Measurements from ENCODE around the gene GCN1.

The GCN1 gene

GRCh38 chr12:120141336-120141735, 53.2 kb downstream of the GCN1 start:
- DNase-seq, result no peak

DNA sequence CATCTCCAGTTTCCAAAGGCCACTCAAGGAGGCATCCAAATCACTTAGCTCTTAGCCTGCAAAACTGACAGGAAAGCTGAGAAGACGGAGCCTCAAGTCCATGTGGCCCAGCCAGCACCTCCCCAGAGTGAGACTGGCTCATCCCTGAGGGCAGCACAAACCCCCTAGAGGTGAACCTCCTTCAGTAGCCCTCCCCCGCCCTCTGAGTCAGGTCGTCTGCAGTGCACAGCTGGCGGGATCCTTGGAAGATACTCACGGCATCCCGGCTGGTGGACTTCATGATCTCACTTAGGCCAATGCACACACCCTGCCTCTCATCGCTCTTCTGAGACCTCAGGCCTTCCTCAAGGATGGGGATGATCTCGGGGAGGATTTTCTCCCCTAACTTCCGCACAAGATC, 53.9 kb downstream of the GCN1 start:
- no peak for DNase-seq

DNA sequence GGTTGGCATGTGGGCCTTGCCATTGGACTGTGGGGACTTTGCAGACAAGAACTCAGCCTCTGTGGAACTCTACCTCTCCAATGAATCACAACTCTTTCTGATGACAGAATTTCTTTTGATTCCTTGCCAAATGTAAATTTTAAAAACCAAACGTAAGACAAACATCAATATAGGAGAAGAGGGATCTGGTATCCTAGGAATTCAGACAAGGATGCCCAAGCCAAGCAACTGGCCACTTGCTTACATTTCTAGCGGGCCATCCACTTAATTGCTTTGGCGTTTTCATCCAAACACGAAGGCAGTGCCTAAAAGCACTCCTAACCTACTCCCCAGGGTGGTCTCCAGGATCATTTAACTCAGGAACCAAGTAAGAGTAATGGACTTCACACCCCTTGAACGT, 54.6 kb downstream of the GCN1 start:
- DNase-seq, result no peak

DNA sequence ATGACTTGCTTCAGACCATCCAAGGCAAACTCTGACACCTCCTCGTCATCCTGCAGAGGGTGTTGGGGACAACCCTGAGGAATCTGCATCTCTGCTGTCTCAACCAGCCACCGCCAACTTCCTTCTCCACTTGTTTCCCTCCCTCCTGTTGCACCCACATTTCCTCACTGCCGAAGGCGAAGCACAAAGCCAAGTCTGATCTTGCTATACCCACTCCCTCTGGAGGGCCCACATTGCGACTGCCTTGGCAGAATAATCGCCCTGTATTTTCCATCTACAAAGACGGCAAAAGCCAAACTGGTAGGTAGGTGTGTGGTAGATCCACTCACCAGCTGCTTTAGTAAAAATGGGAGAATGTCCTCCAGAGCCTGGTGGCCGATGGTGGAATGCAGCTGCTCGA, 56.1 kb downstream of the GCN1 start:
- no peak for DNase-seq

DNA sequence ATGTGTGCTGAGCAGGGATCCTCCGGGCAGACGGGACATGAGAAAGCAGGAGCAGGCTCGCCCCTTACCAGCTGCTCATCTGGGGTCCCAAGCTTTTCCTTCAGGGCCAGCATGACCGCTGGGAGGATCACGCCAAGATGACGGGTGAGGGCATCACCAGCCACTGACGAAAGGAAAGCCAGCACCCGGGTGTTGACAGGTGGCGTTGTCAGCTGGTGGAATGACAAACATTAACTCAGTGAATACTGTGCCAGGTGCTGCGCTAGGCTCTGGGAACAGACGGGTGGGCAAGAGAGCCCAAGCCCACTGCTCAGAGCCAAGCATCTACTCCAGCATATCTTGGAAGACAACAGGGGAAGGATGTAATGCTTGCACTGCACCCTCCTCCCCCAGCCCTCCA, 56.7 kb downstream of the GCN1 start:
- DNase-seq, result no peak

- DNase-seq, result no peak
Observed at GRCh38 chr12:120136093-120136770, 58.3 kb downstream of the GCN1 start.

DNA sequence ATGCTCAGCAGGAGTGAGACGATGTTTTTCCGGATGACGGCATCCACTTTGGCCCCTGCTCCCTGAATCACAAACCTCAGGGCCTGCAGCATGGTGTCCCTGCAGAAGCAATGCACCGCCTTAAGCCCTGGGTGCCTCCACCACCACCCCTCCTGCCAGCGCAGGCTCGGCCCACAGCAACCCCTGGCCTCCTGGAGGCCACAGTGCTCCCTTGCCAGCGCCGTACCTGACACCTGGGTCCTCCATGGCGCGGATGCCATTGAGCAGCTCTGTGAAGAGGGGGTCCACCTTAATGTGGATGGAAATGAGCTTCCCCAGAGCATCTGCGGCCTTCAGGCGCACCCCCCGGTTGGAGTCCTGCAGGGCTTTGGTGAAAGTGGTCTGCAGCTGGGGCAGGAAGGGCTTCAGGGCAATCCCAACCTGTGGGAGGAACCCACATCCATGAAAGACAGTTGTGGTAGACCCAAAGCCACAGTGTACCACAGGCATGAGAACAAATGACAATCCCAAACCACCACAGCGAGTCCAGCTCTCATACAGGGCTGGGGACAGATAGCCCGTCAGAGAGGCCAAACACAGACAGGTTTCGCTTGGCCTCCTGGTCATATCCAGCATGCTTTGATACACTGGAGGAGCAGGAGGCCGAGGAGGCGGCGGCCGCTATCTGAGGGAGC, 60.1 kb downstream of the GCN1 start:
- DNase-seq, result no peak

DNA sequence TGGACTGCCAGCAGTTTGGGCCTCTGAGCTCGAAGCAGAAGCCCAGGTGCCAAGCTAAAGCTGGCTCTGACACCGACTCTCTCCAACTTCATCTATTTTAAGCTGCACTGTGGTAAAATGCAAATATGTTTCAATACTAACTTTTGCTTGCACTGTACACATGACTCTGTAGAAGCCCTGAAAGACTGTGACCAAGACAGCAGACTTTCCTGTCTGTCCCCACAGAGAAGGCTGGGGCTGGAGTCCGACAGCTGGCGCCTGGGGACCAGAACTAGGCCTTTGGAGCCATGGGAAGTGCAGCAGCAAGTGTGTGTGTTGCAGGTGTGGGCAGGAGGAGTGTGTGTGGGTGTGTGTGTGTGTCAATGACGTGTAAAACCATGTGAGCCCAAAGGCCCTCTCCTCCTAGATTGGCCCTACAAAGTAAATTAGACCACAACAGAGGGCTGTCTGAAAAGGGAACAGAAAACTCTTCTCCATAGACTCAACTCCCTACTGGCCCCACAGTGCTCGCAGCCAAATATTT, 61.6 kb downstream of the GCN1 start:
- DNase-seq, result no peak

DNA sequence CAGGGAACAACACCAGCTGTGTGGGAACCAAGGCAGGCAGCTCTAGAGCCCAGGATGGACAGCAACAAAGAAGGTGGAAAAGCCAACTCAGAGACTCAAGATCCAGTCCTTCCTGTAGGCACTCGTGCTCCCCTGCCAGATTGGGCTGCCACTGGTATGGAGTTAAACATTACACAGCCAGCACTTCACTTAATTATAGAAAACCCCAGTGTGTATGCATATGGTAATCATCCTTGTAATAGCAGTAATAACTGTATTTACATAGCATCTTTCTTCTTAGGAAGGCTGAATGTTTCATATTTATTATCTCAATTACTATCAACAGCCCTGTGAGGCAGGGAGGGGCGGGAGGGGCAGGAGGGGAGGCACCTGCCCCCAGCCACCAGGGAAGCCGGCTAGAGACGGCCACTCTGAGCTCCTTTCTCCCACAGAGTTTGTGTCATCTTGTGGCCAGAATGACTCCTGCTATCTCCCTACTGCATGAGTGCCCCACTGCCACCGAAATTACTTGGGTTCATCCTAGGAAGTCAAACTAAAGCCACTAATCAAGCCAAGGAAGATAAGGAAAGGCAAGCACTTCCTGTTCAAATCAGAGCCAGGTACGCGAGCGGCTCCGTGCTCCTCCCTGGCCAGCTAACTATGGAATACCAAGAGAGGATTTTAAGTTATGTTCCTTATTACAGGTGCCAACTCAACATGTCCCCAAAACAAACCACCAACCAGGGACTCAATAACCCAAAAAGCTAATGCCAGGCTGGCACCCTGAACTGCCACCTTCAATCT, 62.3 kb downstream of the GCN1 start:
- no peak for DNase-seq

DNA sequence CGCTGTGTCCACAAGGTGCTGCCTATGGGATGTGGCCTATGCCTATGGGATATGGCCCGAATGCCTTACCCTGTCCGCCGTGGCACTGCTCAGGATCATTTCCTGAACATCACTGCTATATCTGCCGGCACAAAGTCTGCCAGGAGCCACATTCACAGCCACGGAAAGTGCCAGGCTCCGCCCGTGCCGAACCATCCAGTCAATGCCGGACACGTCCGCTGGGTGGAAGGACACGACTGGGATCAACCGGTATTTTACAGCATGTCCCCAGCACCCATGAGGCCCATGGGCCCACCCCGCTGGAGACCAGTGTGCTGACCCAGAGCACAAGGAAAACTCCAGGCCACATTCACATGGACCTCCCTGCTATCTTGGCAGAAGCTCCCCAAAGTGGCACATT, 63.4 kb downstream of the GCN1 start:
- no peak for DNase-seq

DNA sequence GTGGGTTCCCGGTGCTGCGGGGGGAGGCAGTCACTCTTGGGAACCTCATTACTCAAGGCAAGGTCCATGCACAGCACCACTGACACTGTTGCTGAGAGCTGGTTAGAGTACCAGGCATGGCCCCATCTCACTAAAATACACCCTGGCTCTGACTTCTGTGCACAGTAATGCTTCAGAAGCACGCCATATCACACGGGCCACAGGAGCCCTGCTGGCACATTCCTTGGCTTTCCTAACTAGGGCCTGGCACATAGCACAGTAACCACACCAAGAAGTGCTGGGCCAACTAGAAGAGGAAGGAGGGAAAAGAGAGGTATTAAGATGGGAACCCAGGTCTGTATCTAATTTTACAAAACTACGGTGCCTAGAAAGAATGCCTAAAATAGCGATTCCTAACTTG, 64.5 kb downstream of the GCN1 start:
- no peak for DNase-seq

DNA sequence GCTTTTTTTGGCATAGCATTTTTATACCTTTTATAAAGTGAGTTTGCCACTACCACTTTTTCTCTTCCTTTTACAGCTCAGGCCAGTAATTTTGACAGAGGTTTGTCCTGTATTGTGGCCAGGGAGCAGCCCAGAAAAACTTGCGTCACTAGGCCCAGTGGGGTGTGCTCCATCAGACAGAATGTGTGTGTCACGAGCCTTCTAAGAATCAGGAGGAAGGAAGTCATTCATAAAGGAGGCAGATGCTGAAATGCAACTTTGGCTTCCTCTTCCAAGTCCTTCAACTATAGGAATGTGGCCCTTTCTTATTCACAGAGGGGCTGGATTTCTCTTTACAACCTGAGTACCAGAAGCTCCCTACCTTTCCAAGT, 67.9 kb downstream of the GCN1 start:
- DNase-seq, result peak; percentile 50 to 55

GRCh38 chr12:120125792-120126634, 68.5 kb downstream of the GCN1 start:
- peak in 1 of 2 experiments; percentile 43 for DNase-seq

- no peak for DNase-seq
Observed at GRCh38 chr12:120125029-120125428, 69.5 kb downstream of the GCN1 start.

GRCh38 chr12:120121766-120122293, 72.7 kb downstream of the GCN1 start:
- DNase-seq, result peak; percentile 39 to 44

GRCh38 chr12:120121343-120121742, 73.2 kb downstream of the GCN1 start:
- DNase-seq, result peak in 1 of 2 experiments; percentile 38

DNA sequence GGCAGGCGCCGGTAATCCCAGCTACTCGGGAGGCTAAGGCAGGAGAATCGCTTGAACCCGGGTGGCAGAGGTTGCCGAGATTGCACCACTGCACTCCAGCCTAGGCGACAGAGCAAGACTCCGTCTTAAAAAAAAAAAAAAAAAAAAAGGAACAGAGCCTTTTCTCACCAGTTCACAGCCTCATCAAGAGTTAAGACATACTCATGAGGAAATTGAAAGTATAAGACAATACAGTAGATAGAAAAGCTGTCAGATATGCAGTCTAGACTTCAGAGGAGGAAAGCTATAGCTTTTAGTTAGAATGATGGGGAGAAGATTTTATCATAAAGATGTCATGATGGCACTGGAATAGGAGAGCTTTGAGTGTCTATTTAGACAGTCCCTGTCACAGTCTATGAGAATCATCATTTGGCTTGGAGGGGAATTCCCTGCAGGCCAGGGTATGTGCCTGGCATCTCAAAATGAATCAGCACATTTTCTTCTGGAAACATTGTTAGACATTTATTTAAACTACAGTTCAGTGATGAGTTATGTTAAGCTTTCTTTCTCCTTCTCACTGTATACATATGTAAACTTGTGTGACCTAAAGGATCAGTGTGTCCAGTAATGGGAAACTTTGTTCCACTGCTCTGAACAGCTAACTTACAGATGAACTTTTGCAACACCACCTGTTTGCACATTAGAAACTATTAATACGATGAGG, 75.1 kb downstream of the GCN1 start:
- peak; percentile 50 to 55 for DNase-seq

DNA sequence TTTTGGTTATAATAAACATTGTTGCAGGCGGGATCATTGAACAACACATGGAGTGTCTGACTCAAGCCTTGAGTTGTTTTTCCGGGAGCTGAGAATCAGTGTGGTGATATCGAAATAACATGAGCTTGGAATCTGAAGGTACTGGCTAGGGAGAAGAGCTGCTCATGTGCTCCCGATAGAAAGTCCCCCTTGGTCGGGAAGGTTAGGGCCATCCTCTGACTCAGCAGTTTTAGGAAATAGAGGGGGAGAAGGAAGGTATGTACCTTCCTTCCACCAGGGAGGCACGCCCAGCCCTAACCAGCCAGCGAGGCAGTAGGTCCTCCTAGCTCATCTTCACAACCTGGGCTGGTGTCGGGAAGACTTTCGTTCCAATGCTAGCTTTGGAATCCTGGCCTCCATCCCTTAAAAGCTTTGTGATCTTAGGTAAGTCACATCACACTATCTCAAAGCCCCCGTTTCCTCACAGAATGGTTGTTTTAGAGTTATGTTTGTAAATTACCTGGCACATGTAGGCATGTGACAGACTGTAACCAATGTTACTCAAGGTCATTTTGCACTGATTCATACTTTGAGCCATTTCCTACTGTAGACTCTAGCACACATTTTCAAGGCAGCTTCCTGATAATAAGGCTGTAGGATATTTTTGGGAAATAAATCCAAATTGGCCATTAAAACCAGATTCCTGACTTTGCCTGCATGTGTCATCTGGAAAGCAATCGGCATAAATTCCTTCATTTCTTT, 76.0 kb downstream of the GCN1 start:
- DNase-seq, result no peak

DNA sequence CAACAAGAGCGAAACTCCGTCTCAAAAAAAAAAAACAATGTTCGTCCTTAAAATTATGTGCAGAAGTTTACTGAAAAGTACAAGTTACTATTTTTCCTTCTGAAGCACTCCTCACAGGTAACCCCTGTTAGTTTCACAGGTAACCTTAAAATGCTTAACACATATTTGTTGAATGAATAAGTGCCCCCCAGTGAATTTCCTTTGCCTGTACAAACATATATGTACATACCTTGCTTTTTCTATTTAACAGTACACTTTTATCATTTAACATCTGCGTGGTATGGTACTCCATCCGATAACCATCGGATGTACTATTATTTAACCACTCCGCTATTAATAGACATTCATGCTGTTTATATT, 76.6 kb downstream of the GCN1 start:
- no peak for DNase-seq

- DNase-seq, result peak; percentile 97 to 99
Observed at GRCh38 chr12:120116792-120117651, 77.5 kb downstream of the GCN1 start.
